RPMI8226 (cell line): ENCODE measurements around the gene HES3.

ENCODE experiments used
- DNase-seq: peaks from one replicate; pipeline ENCODE4 v3.0.0-alpha.2; 2015

Gene HES3, protein sequence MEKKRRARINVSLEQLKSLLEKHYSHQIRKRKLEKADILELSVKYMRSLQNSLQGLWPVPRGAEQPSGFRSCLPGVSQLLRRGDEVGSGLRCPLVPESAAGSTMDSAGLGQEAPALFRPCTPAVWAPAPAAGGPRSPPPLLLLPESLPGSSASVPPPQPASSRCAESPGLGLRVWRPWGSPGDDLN

DNA sequence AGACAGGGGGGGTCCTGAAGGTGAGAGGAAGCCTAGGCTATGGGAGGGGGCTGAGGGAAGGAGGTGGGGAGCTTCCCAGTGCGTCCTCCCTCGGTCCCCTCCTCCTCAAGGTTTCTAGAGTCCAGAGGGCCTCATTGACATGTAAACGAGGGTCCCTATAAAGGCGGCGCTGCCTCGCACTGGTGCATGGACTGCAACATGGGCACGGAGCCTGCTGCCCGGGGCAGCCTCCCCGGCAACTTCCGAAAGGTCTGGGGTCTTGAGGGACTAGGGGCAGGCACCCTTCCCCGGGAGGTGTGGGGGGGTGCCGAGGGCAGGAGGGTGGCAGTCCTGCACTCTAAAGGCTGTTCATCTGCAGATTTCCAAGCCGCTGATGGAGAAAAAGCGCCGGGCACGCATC is at the start of gene HES3:
Gene HES3, plus strand, starts transcription at position 187 of the 400 bp plus-strand sequence. Its CDS starts 187 bp downstream, at position 374.
- DNase-seq, result no peak

DNA sequence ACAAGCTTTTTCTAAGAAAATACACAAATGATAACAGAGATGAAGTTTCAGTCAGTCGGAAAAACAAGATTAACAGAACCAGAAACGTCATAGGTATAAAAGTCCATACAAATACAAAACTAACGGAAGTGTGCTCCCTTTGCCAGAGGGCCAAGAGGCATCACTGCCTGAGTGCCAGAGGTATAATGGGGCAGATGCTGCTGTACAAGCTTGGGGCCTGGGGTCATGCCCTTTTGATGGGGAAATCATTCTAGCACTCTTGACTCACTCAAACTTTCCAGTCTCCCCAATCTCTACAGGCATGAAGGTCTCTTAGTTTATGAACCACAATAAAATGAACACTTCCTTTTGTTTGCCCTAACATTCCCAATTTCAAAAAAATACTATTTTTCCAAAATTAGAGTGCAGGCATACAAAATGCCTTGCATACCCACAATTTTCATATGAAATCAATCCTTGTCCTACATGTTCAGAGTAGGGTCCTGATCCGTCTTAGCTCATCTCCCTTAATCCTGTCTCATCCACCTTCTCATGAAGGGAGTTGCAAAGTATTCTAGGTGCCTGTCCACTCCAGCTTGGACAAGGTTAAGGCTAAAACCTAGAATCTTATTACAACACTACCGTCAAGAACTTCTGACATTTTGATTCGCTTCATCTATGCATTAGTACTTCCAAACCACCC is 46.1 kb upstream of the HES3 start:
- no peak for DNase-seq

DNA sequence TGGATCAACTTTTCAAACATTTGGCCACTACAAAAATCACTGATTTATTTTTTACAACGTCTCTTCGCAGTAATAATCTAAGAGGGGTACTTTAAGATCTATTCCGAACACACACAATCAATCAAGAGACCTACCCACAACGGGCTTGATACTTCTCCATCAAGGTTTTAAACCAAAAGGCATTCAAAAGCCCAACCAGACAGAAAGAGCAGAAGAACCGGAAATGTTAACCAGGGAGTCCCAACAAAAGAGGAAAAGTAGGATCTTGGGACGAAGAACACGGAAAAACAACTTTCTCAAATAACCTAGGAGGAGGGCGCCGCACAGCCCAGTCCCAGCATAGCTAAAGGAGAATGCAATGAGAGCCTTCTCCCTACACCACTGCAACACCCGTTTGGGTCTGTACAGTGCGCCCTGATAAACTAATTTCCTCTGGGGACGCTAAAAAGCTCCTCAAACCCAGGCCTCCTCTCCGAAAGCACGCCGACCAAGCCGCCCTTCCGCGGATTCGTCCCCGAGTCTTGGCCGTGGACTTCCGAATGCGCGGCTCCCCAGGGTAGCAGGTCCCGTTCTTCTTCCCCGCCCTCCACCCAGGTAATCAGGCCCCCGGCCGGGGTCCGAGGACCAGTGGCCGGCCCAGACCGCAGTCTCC is 45.2 kb upstream of the HES3 start:
- peak; percentile 39 for DNase-seq

DNA sequence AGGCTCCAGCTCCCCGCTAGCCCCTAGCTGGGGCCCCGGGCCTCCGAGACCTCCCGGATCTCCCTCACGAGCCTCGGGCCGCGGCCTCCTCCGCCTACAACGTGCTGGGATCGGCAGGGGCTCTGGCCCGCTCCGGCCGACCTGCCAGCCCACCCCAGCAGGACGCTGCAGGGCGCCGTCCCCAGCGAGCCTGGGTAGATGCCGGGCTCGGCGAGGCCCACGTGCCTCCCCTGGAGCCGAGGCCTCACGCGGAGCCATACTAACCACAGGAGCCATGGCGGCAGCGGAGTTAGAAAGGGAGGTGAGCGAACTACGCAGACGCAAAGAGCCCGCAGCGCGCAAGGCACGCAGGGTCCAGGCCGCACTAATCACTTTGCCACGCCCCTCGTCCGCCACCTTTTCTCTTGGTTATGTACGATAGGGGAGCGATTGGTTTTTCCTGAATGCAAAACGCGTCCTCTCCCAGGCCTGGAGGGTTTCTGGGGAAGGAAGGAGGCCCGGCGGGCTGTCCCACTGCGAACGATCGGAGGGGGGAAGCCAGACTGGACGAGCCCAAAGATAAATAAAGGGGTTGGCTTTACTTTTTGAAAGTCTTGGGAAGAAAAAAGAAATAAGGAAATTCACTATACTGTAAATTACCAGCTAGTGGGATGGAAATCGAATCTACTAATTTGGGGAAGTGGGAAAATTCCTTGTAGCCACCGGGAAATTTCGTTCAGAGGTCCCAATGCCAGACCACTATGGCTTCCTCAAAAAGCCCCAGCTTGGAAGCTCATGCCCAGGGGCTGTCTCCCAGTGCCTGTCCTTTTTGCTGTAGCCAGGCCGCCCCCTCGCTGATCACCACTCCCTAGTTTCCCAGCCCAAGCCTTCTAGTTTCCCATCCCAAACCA is 44.4 kb upstream of the HES3 start, which contains the start of gene RPL22:
Gene RPL22, minus strand, starts transcription at position 298 of the 890 bp plus-strand sequence. Its CDS starts 22 bp downstream, at position 276.
- DNase-seq, result peak; percentile 100

DNA sequence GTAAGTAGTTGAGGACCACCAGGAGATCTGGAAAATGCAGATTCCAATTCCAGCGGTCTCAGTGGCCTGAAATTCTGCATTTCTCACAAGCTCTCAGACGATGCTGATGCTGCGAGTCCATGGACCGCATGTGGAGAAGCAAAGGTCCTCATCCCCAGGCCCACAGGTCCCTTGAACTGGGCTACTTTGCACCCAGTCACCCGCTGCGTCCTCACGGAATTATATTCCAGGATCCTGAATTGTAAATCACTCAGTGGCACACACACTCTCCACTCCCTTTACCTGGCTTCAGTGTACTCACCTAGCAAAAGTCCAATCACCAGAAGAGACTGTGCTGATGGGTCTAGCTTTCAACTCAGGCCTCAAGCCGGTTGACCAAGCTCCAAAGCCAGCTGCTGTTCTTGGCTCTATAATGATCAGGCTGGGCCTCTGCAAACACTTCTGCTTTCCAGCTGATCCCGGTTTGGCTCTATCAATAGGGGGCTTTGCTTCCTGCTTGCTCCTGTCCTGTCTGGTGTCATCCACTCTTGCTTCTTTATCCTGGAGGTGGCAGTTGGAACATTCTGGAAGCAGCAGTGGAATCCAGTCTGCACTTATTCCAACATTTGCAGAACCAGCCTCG is 43.7 kb upstream of the HES3 start:
- DNase-seq, result no peak

DNA sequence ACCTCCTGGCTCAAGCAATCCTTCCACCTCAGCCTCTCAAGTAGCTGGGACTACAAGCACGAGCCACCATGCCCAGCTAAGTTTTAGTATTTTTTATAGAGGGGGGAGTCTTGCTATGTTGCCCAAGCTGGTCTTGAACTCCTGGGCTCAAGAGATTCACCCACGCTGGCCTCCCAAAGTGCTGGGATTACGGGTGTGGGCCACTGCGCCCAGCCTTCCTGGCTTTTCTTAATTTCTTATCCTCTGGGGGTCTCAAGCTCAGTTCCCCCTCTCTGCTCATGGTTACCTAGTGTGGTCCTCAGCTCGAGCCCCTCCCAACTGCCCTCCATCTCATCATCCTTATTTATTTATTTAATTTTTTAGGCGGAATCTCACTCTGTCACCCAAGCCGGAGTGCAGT is 41.7 kb upstream of the HES3 start:
- DNase-seq, result no peak

DNA sequence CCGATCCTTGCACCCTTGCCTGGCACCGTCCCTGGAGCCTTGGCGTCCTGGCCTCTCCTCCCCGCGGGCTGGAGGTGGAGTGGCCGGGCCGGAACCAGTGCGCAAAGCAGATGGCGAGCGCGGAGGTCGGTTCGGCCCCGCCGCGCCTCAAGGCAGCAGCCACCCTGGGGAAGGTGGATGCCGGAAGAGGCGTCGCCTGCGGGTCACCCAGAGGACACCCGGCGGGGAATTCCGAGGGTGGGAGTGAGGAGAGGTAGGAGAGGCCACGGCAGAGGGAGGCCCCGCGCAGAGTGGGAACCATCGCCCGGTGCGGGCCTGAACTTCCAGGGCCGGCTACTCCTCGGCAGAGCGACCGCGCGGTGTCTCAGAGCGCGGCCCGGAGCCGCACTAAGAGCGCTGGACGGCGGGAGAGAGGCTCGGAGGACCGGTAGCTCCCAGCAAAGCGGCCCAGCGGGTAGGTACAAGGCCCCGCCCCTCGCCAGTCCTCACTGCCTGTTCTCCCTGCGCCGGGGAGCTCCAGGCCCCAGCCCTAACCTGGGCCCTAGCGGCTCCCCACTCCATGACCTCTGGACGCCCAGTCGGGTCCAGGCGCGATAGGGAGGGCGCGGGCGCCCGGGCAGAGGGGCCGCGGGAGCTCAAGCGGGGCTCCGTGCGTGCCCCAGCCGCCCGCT is 38.0 kb upstream of the HES3 start, which contains the start of gene RNF207:
Gene RNF207, plus strand, starts transcription at position 271 of the 671 bp plus-strand sequence. CDS start 417 bp downstream, outside the sequence.
- DNase-seq, result peak; percentile 86

DNA sequence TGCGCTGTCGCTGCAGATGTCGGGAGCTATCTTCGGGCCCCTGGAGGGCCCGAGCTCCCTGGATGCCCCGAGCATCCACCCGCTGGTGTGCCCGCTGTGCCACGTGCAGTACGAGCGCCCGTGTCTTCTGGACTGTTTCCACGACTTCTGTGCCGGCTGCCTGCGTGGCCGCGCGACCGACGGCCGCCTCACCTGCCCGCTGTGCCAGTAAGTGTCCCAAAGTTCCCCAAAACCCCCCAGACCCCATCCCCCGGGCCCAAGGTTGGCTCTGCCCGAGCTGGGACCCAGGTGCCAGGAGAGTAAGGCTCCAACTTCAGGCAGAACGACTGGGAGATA is 37.5 kb upstream of the HES3 start:
- DNase-seq, result no peak

DNA sequence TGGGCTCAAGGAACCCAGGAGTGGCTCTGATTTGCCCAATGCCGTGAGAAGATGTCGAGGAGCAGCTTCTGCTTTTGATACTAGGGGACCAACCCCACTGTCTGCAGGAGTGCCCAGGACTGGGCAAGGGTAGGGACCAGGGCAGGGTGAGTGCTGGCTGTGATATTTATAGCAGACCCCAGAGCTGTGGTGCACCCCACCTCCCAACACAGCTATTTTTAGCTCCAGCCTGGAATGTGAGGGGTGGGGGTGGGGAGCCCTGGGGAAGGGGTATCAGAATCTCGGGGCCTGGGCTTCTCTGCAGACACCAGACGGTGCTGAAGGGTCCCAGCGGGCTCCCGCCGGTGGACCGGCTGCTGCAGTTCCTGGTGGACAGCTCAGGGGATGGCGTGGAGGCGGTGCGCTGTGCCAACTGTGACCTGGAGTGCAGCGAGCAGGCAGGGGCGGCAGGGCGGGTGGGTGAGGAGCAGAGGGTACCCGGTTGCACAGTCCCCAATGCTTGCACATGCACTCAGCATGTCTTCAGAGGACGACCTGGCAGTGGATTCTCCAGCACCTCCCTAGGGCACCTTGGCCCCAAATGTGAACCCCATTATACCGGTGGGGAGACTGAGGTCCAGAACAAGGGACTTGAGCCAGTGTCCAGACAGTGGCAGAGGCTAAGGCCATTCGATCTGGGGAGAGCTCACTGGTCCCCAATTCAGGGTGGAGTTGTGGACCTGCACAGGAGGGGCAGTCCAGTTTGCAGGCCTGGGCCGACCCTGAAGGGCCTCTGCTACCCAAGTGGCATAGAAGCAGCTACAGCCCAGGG is 36.7 kb upstream of the HES3 start:
- DNase-seq, result no peak

DNA sequence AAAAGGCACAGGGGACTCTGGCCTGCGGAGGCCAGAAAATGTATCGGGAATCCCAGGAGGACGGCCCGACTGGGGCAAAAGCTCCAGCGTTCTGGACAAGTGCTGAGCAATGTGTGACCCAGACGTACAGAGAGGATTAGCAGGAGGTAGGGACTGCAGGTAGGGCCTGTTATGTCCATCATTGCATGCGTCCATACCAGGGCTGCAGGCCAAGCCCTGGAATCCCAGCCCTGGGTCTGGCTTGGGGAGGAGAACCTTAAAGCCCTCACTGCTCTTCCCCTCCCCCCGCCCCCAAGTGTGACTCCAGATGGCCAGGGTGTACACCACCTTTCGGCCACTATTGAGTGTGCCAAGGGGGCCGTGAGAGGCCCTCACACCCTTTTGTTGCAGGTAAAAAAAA is 36.1 kb upstream of the HES3 start:
- no peak for DNase-seq

DNA sequence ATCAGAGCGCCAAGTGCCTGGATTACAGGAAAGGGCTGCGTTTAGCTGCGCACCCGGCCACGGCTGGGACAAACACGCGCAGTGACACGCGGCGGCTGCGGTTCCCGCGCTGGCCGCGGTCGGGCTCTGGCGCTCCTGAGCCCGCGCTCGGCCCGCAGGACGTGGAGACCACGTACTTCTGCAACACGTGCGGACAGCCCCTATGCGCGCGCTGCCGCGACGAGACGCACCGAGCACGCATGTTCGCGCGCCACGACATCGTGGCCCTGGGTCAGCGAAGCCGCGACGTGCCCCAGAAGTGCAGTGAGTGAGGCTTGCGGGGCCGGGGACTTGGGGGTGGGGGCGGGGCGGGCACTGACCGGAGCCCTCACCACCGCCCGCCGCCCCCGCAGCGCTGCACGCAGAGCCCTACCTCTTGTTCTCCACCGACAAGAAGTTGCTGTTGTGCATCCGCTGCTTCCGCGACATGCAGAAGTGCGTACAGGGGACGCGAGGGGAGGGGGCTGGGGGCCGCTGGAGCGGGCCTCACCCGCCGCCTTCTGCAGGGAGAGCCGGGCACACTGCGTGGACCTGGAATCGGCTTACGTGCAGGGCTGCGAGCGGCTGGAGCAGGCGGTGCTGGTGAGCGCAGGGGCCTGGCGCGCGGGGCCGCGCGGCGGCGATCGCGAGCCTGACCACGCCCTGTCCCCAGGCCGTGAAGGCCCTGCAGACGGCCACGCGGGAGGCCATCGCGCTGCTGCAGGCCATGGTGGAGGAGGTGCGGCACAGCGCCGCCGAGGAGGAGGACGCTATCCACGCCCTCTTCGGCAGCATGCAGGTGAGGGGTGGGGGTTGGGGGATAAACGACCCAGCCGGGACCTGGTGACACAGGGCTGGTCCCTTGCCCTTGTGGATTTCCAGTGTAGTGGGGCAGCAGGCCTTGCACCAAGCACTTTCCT is 35.0 kb upstream of the HES3 start:
- DNase-seq, result peak; percentile 89

DNA sequence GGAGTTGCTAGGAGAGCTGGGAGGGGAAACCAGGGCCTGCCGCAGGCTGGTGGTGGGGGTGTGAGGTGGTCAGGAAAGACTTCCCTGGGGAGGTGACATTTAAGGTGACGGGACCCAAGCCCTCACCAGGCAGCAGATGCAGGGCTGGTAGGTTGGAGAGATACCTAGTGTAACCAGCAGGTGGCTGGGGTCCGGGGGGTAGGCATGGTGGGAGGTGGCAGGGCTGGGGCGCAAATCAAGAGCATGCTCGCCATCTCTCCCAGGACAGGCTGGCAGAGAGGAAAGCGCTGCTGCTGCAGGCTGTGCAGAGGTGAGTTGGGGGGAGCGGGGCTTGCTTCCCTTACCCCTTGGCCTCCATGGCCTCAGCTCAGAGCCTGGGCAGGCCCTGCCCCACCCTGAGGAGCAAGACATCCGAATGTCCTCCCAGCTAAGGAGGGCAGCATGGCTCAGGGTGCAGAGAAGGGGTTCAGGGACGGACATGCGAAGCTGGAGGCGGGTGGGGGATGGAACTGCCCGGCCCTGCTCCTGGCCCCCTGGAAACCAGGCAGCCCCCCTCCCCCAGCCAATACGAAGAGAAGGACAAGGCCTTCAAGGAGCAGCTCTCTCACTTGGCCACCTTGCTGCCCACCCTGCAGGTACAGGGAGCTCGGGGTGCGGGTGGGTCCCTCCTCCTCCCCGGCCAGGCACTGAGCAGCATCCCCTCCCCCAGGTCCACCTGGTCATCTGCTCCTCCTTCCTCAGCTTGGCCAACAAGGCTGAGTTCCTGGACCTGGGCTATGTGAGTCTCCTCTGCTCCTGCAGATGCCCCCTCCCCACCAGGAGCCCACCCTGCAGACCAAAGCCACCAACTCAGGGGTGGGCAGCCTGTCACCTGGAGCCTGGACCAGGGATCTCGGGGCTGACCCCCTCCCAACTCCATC is 34.1 kb upstream of the HES3 start:
- peak; percentile 78 for DNase-seq

DNA sequence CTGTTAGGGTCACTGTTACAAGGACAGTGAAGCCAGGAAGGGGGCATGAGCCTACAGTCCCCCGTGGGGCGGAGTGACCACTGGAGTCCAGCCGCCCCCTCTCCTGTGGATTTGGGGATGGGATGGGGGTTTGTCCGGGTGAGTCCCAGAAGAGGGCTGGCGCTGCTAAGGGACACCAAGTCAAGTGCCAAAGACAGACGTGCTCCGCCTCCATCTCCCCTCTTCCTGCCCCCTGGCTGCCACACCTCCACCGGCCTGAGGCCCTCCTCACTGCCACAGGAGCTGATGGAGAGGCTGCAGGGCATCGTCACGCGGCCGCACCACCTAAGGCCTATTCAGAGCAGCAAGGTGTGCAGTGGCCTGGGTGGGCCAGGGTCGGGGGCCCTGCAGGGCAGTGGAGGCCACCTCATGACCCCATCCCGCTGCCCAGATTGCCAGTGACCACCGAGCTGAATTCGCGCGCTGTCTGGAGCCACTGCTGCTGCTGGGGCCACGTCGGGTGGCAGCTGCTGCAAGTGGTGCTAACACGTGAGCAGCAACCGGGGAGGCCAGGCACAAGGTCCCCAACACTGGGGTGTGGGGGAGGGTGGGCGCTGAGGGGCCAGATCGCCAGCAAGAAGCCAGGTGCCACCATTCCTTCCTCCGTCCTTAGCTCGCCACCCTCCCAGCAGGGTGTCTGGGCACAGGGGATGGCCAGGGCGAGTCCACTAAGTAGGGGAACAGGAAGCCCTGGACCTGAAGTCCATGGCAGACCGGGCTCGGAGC is 33.2 kb upstream of the HES3 start:
- no peak for DNase-seq

DNA sequence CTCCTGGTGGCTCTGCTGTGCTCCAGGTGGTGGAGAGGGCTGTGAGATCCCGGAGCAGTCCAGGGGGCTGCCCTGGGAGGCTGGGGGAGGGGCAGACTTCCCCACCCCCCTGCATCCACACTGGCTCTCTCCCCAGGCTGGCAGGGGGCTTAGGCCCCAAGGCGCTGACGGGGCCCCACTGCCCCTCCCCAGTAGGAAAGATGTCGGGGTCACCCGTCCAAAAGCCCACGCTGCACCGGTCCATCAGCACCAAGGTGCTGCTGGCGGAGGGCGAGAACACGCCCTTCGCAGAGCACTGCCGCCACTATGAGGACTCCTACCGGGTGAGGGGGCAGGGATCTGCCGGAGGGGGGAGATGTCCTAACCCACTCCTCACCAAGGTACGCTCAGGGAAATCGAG is 32.2 kb upstream of the HES3 start:
- no peak for DNase-seq

DNA sequence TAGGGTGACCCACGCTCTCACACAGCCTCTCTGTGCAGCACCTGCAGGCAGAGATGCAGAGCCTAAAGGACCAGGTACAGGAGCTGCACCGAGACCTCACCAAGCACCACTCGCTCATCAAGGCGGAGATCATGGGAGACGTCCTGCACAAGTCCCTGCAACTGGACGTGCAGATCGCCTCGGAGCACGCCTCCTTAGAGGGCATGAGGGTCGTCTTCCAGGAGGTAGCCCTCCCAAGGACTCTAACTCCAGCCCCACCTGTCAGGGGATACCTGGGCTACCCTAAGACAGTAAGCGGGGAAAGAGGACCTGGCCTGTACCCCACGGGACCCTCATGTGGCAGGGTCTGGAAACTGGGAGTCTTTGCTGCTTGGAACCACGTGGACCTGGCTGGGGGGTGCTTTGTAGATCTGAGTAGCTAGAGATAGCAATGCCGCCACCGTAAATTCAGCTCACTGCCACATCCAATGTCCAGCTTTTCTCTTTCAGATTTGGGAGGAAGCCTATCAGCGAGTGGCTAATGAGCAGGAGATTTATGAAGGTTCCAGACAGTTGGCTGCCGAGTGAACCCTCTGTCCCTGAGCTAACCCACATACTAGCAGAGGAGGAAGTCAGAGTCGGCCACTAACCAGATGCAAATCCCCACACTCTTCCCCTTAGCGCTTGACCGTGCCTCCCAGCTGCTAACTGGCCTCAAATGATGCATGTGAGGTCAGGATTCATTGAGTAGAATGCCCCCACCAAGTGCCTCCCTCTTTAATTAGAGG is 31.6 kb upstream of the HES3 start:
- DNase-seq, result no peak

DNA sequence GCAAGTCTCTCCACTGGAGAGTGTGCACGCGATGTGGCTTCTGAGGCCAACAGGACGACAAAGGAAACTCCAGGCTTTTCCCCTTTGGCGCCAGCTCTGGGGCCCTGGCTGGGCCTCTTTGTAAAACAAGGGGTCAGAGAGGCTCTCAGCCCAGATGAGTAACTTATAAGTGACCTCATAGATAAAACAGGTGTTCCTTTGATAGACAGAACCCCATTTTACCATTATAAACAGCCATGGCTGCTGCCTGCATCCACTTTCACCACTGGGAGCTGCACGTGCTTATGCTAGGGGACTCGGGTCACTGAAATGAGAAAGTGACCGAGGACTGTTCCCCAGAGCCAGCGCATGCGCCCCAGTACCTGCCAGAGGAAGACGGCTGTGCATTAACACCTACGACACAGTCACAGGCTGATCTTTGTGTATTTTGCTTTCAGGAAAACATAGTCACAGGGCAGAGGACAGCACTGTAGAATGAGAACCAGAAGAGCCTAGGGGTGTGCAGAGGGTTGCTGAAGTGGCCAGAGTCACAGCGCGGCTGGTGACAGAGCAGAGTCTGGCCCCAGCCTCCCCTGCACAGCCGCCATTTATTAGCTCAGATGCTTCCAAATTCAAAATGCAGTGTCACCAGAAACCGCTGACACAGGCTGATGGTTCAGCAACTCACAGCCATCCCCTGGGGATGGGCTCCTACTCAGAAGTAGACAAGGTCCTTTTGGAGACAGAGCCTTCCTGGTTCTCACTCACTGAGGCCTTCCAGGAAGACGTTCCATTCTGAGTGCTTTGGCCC is 25.4 kb upstream of the HES3 start:
- peak; percentile 42 for DNase-seq
